MCF 10A (cell line): Measurements from ENCODE around the gene FAM50A. TPM values are rescaled to one million over a fixed set of nuclear protein-coding genes. Genes with fewer than 3 reads are reported as not detected.
A peak's percentile ranks its signal among the peaks of the same experiment; 100 is the strongest.

Experiments
- BruUV-seq: library from RNA; stranded (reverse); fragments of 400-500 nt; replicated peaks from 2 replicates; lab custom pipeline; 2021; lab: Mats Ljungman, UMichigan
- CTCF ChIA-PET: fragments of 300-600 bp; sonication (Branson Sonifier 250); formaldehyde crosslinking; extraction: SDS; loops from one replicate; lab custom pipeline; 2021; ENCODE audit warnings: antibody characterized with exemption, inconsistent platforms; lab: Yijun Ruan, JAX
- POLR2A ChIA-PET: fragments of 300-600, 350-650 bp; sonication (Branson Sonifier 250); formaldehyde crosslinking; extraction: SDS; loops from one replicate; lab custom pipeline; 2020; ENCODE audit warnings: antibody characterized with exemption, inconsistent platforms; lab: Yijun Ruan, JAX
- DNase-seq: peaks from one replicate; pipeline ENCODE4 v3.0.0-alpha.2; 2018; ENCODE audit not compliant: unreplicated experiment
- H3K27ac Mint-ChIP-seq: one replicate; pipeline ENCODE4 v1.8.0; 2022; ENCODE audit warnings: mild to moderate bottlenecking, low read depth, mixed read lengths; ENCODE audit not compliant: unreplicated experiment
- H3K27me3 Mint-ChIP-seq: one replicate; pipeline ENCODE4 v1.8.0; 2022; ENCODE audit warnings: mixed read lengths; ENCODE audit not compliant: insufficient read depth, unreplicated experiment
- H3K36me3 Mint-ChIP-seq: one replicate; pipeline ENCODE4 v1.8.0; 2022; ENCODE audit warnings: mild to moderate bottlenecking, moderate library complexity, mixed read lengths; ENCODE audit not compliant: insufficient read depth, unreplicated experiment
- H3K4me1 Mint-ChIP-seq: one replicate; pipeline ENCODE4 v1.8.0; 2022; ENCODE audit warnings: mixed read lengths; ENCODE audit not compliant: insufficient read depth, unreplicated experiment
- H3K4me3 Mint-ChIP-seq: one replicate; pipeline ENCODE4 v1.8.0; 2022; ENCODE audit warnings: mild to moderate bottlenecking, moderate library complexity, mixed read lengths; ENCODE audit not compliant: unreplicated experiment
- H3K9me3 Mint-ChIP-seq: one replicate; pipeline ENCODE4 v1.8.0; 2022; ENCODE audit warnings: mixed read lengths; ENCODE audit not compliant: unreplicated experiment
- intact Hi-C: fragments of 100-400 bp; cut with micrococcal nuclease; formaldehyde crosslinking; loops from 2 replicates; pipeline ENCODE4 v1.14.1; 2022
- total RNA-seq: library from RNA; stranded (reverse); gene quantifications from 2 replicates; pipeline ENCODE4 v1.2.3, GENCODE V29; 2022
- TF ChIP-seq, protein P1 (sequence below): fragments of 200-600 bp; IDR thresholded peaks from one replicate; pipeline ENCODE4 v1.8.0; 2022; ENCODE audit warnings: antibody characterized with exemption, mild to moderate bottlenecking; ENCODE audit not compliant: unreplicated experiment

FAM50A gene
- total RNA-seq, 1 experiment from 2014 or later, result 62.1 TPM

DNA sequence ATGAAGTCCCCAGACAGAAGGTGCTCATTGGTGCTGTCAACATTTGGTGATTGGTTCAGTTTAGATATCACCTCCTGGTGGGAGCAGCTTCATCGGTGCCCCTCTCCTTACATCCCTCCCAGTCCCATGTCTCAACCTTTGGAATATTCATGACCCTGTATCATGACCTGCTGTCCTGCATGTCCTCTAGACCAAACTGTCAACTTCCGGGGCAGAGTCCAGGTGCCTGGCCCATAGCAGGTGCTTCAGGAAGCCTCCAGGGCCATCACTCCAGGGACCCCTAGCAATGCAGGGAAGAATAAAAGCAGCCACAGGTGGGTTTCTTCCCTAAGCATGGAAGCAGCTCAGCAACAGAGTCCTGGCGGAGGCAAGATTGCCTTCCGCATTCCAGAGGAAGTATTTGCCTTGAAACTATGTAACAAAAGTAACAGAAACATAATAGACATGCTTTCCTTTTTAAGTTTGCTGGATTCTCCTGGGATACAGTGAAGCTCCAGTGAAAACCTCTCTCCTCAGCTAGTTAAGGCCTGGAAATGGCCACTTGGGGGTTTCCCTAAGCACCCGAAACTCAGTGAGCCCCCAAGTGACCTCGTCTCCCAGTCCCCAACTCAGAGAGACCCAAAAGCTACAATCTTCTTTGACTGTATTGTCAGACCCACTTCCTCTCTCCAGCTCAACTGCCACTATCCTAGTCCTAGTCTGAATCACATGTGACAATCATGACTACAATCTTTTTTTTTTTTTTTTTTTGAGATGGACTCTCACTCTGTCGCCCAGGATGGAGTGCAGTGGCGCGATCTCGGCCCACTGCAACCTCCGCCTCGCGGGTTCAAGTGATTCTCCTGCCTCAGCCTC is 16.8 kb upstream of the FAM50A start:
- no peaks in the 10 kb centered on the region for H3K9me3 Mint-ChIP-seq
- H3K4me3 Mint-ChIP-seq, result no peak overlapping the region
- H3K36me3 Mint-ChIP-seq, result peaks cover 5% of the 10 kb centered on the region
- ChIA-PET CTCF (interaction anchor here (0.6 kb wide), 1 partner anchor 55 kb away, joined by 3 read pairs; no protein-coding TSS in a partner anchor), POLR2A (interaction anchor here (0.6 to 4.3 kb wide), 3 partner anchors 17 to 63 kb away, joined by 3 to 31 read pairs (median 6); partner anchors contain the start of genes DNASE1L1, SLC10A3 and TAFAZZIN)
- no peaks in the 10 kb centered on the region for H3K4me1 Mint-ChIP-seq
- H3K27me3 Mint-ChIP-seq, result peaks cover 15% of the 10 kb centered on the region
- intact Hi-C loops, result no loop called here
- TF ChIP-seq, protein P1, sequence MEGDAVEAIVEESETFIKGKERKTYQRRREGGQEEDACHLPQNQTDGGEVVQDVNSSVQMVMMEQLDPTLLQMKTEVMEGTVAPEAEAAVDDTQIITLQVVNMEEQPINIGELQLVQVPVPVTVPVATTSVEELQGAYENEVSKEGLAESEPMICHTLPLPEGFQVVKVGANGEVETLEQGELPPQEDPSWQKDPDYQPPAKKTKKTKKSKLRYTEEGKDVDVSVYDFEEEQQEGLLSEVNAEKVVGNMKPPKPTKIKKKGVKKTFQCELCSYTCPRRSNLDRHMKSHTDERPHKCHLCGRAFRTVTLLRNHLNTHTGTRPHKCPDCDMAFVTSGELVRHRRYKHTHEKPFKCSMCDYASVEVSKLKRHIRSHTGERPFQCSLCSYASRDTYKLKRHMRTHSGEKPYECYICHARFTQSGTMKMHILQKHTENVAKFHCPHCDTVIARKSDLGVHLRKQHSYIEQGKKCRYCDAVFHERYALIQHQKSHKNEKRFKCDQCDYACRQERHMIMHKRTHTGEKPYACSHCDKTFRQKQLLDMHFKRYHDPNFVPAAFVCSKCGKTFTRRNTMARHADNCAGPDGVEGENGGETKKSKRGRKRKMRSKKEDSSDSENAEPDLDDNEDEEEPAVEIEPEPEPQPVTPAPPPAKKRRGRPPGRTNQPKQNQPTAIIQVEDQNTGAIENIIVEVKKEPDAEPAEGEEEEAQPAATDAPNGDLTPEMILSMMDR, result no peak
- no peak for DNase-seq
- H3K27ac Mint-ChIP-seq, result no peak overlapping the region
- no TSS peak for BruUV-seq

DNA sequence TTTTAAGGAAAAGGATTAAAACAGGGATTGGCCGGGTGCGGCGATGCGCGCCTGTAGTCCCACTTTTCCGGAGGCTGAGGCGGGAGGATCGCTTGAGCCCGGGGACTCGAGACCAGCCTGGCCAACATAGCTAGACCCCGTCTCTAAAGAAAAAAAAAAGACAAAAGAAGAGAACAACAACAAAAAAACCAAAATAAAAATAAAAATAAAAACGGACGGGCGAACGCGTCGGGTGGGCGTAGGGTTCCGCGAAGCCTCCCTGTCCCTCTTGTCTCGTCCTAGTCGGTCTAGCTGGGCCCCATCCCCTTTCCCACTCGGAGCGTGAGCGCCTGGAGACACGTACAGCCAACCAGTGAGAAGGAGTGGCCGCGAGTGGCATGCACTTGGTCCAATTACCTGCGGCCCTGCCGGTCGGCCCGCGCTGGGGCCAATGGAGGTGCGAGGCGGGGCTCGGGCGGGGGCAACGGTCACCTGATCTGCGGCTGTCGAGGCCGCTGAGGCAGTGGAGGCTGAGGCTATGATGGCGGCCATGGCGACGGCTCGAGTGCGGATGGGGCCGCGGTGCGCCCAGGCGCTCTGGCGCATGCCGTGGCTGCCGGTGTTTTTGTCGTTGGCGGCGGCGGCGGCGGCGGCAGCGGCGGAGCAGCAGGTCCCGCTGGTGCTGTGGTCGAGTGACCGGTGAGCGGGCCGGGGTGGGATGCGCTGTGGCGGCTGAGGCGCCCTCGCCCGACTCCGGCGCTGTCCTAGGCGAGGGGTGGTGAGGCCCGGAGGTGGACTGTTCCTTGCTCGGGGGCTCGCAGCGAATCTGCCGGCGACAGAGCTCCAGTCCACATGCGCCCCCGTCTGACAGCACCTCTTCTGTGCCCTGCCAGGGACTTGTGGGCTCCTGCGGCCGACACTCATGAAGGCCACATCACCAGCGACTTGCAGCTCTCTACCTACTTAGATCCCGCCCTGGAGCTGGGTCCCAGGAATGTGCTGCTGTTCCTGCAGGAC is 15.5 kb upstream of the FAM50A start, which contains the start of gene ATP6AP1:
TSS of gene ATP6AP1 (plus strand) at position 502 of the 996 bp plus-strand sequence. CDS start at position 518, 16 bp downstream.
- CTCF ChIA-PET, result interaction anchor here (0.7 to 1.5 kb wide), 3 partner anchors 14 to 55 kb away, joined by 3 to 9 read pairs (median 3); partner anchors contain the start of gene FLNA
- TSS peak; percentile 68 for BruUV-seq
- Mint-ChIP-seq H3K4me1 (no peaks in the 10 kb centered on the region), H3K36me3 (peaks cover 5% of the 10 kb centered on the region), H3K27me3 (peaks cover 15% of the 10 kb centered on the region), H3K27ac (peak within 1 kb of the TSS; percentile 75), H3K4me3 (peak within 1 kb of the TSS; percentile 74), H3K9me3 (no peaks in the 10 kb centered on the region)
- intact Hi-C loops, result no loop called here
- POLR2A ChIA-PET, result interaction anchor here (0.5 to 4.3 kb wide), 10 partner anchors 13 to 61 kb away, joined by 3 to 31 read pairs (median 4); partner anchors contain the start of genes DNASE1L1, FAM50A, RPL10 and SLC10A3
- TF ChIP-seq, protein P1, result no peak
- peak; percentile 89 for DNase-seq

DNA sequence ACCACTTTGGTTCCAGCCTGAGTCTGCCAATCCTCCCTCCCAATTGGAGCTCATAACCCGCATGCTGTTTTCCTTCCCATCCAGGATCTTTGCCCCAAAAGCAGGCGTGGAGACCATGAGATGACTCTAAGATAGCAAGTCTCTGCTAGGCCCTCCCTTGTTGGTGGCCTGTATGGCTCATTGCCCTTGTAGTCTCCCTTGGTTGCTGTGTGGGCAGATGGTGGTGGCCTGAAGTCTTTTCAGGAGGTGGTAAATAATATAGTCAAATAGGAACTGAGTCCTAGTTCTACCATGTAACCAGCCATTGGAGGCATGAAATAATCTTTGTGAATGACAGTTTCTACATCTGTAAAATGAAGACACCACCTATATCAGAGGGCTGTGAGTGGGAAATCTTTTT is 14.2 kb upstream of the FAM50A start:
- Mint-ChIP-seq H3K4me3 (peak overlapping the region; percentile 74), H3K36me3 (peaks cover 6% of the 10 kb centered on the region), H3K27ac (no peak overlapping the region), H3K9me3 (no peaks in the 10 kb centered on the region), H3K4me1 (no peaks in the 10 kb centered on the region), H3K27me3 (peaks cover 25% of the 10 kb centered on the region)
- intact Hi-C loops, result no loop called here
- BruUV-seq, result TSS peak; percentile 69
- no peak for DNase-seq
- ChIA-PET CTCF (interaction anchor here (0.6 to 1.5 kb wide), 5 partner anchors 12 to 330 kb away, joined by 3 to 9 read pairs (median 6); partner anchors contain the start of gene FLNA), POLR2A (interaction anchor here (1.2 to 4.3 kb wide), 5 partner anchors 14 to 60 kb away, joined by 3 to 31 read pairs (median 8); partner anchors contain the start of genes DNASE1L1, FAM50A, RPL10 and SLC10A3)
- TF ChIP-seq, protein P1, result no peak
